Endothelial cell of umbilical vein (primary cell): ENCODE data around the gene ROBO2. TPM values are rescaled to one million over a fixed set of nuclear protein-coding genes. Genes with fewer than 3 reads are reported as not detected.

Experiments used
- BruUV-seq: library from RNA; stranded (reverse); fragments of 400-500 nt; replicated peaks from 2 replicates; lab custom pipeline; 2021; lab: Mats Ljungman, UMichigan
- CTCF ChIA-PET: fragments of 300-600, 350-600 bp; sonication (Branson Sonifier 250); formaldehyde crosslinking; loops from one replicate; lab custom pipeline; 2021; ENCODE audit warnings: antibody characterized with exemption, inconsistent platforms; lab: Charles Lee
- POLR2A ChIA-PET: fragments of 300-600, 350-600 bp; sonication (Branson Sonifier 250); formaldehyde crosslinking; loops from one replicate; lab custom pipeline; 2021; ENCODE audit warnings: antibody characterized with exemption, inconsistent platforms; lab: Charles Lee
- DNase-seq: peaks from one replicate; pipeline ENCODE4 v3.0.0-alpha.2; 2011; ENCODE audit warnings: low read depth, low spot score
- FAIRE-seq: peaks from 2 replicates; lab custom pipeline; 2011; peaks lifted over from hg19 to GRCh38; lab: Jason Lieb, UNC
- H2AFZ ChIP-seq: 2 replicates; pipeline ENCODE4 v1.6.0; 2012; ENCODE audit warnings: low read depth, low read length, control low read depth, inconsistent platforms
- H3K27ac ChIP-seq: 2 replicates; pipeline ENCODE4 v1.5.1; 2011; ENCODE audit warnings: low read depth, mild to moderate bottlenecking, control low read depth, low read length, moderate library complexity; ENCODE audit not compliant: insufficient read depth
- H3K27me3 ChIP-seq, 2 experiments: 2 replicates each; pipeline versions ENCODE4 v1.6.0 to v1.6.1; 2011; ENCODE audit warnings: low read length in 2 of 2, mixed read lengths in 1 of 2; ENCODE audit not compliant: control insufficient read depth in 2 of 2, insufficient read depth in 2 of 2
- H3K36me3 ChIP-seq, 2 experiments: 2 replicates in 1 of 2; 3 replicates in 1 of 2; pipeline ENCODE4 v1.5.1; 2011; ENCODE audit warnings: low read length in 2 of 2, mild to moderate bottlenecking in 1 of 2, moderate library complexity in 1 of 2; ENCODE audit not compliant: control insufficient read depth in 2 of 2, insufficient read depth in 2 of 2; ENCODE audit errors: extremely low read depth in 1 of 2
- H3K4me1 ChIP-seq: 3 replicates; pipeline ENCODE4 v1.5.1; 2011; ENCODE audit warnings: mild to moderate bottlenecking, low read length; ENCODE audit not compliant: control insufficient read depth, insufficient read depth; ENCODE audit errors: extremely low read depth
- H3K4me2 ChIP-seq: 2 replicates; pipeline ENCODE4 v1.6.1; 2011; ENCODE audit warnings: low read length, control low read depth, mixed read lengths; ENCODE audit not compliant: insufficient read depth
- H3K4me3 ChIP-seq, 3 experiments: fragments of 200-600 bp in 1 of 3; sonication (generic), shearing (Covaris generic) in 1 of 3; replicated peaks in 1 of 3; 2 replicates each; pipeline ENCODE4 v1.5.1; 2011 to 2016; ENCODE audit warnings: control low read depth in 3 of 3, low read length in 3 of 3, mild to moderate bottlenecking in 2 of 3, inconsistent platforms in 1 of 3, low read depth in 1 of 3, moderate library complexity in 1 of 3; ENCODE audit not compliant: insufficient read depth in 1 of 3
- H3K79me2 ChIP-seq: 2 replicates; pipeline ENCODE4 v1.6.0; 2012; ENCODE audit warnings: low read length, inconsistent platforms; ENCODE audit not compliant: control insufficient read depth, insufficient read depth
- H3K9ac ChIP-seq: replicated peaks from 2 replicates; pipeline ENCODE3; 2011; ENCODE audit warnings: low read length, control low read depth; ENCODE audit not compliant: insufficient read depth; ENCODE audit errors: extremely low read depth
- H3K9me1 ChIP-seq: replicated peaks from 3 replicates; pipeline ENCODE4 v1.6.0; 2011; ENCODE audit warnings: mild to moderate bottlenecking, low read length; ENCODE audit not compliant: control insufficient read depth, insufficient read depth; ENCODE audit errors: extremely low read depth
- H3K9me3 ChIP-seq: replicated peaks from 2 replicates; pipeline ENCODE4 v1.5.1; 2012; ENCODE audit warnings: low read length, inconsistent platforms; ENCODE audit not compliant: control insufficient read depth, insufficient read depth
- H4K20me1 ChIP-seq: replicated peaks from 2 replicates; pipeline ENCODE3; 2011; ENCODE audit warnings: mild to moderate bottlenecking, low read length; ENCODE audit not compliant: control insufficient read depth, insufficient read depth; ENCODE audit errors: extremely low read depth
- CTCF ChIP-seq, 2 donors: IDR thresholded peaks; 1 replicate in 1 of 2; 2 replicates in 1 of 2; pipeline ENCODE4 v1.5.1; 2011; ENCODE audit warnings: low read length in 2 of 2, mild to moderate bottlenecking in 2 of 2, moderate library complexity in 2 of 2, control low read depth in 1 of 2, inconsistent platforms in 1 of 2, low read depth in 1 of 2; ENCODE audit not compliant: insufficient read depth in 1 of 2; ENCODE audit errors: extremely low read depth in 1 of 2
- EZH2 ChIP-seq: IDR thresholded peaks from 2 replicates; pipeline ENCODE4 v1.6.1; 2012; ENCODE audit warnings: borderline replicate concordance, low read depth, mild to moderate bottlenecking, moderate library complexity, low read length, inconsistent platforms; ENCODE audit not compliant: severe bottlenecking
- FOS ChIP-seq: IDR thresholded peaks from 2 replicates; pipeline ENCODE4 v1.6.1; 2011; ENCODE audit warnings: mild to moderate bottlenecking, low read length, moderate library complexity, borderline replicate concordance; ENCODE audit not compliant: insufficient read depth
- GATA2 ChIP-seq: IDR thresholded peaks from 2 replicates; pipeline ENCODE4 v1.7.0; 2011; ENCODE audit warnings: low read depth, mild to moderate bottlenecking, moderate library complexity, mixed read lengths, low read length; ENCODE audit not compliant: insufficient read length, insufficient read depth
- JUN ChIP-seq: IDR thresholded peaks from 2 replicates; pipeline ENCODE4 v1.6.1; 2011; ENCODE audit warnings: borderline replicate concordance, low read depth; ENCODE audit not compliant: insufficient read length, insufficient read depth
- MAX ChIP-seq: IDR thresholded peaks from 2 replicates; pipeline ENCODE4 v1.6.1; 2011; ENCODE audit not compliant: insufficient read depth, insufficient read length
- MYC ChIP-seq: IDR thresholded peaks from one replicate; pipeline ENCODE4 v1.6.1; 2011; ENCODE audit warnings: mild to moderate bottlenecking, low read depth, low read length
- POLR2A ChIP-seq: IDR thresholded peaks from 2 replicates; pipeline ENCODE4 v1.6.1; 2012; ENCODE audit warnings: low read depth, mild to moderate bottlenecking, control low read depth, low read length
- POLR2AphosphoS5 ChIP-seq: IDR thresholded peaks from 2 replicates; pipeline ENCODE4 v1.6.1; 2012; ENCODE audit warnings: low read depth, mild to moderate bottlenecking, control low read depth, low read length, moderate library complexity; ENCODE audit not compliant: insufficient read depth
- dilution Hi-C: fragments of 300-500 bp; cut with MboI; formaldehyde crosslinking; loops from one replicate; pipeline ENCODE4 v1.15.0; 2019; ENCODE audit warnings: low sequenced_read_pairs; ENCODE audit not compliant: extremely low pct_ligation_motif_present
- intact Hi-C: fragments of 100-400 bp; cut with micrococcal nuclease; formaldehyde crosslinking; loops from one replicate; pipeline ENCODE4 v1.10.0; 2022
- polyA plus RNA-seq, 4 experiments: library from polyadenylated mRNA; depleted of rRNA in 3 of 4; stranded (reverse) in 3 of 4; unstranded in 1 of 4; fragments of >200 nt; gene quantifications; 2 replicates each; pipeline versions ENCODE4 v1.2.1 to v1.2.3, GENCODE V29; 2011 to 2012; ENCODE audit warnings: missing spikeins in 1 of 4
- total RNA-seq: library from RNA; stranded (reverse); gene quantifications from 2 replicates; pipeline ENCODE4 v1.2.3, GENCODE V29; 2021

The ROBO2 gene
- total and polyA plus RNA-seq, 2 donors (not counting 3 experiments of a cell fraction or from before 2014, with no cell fraction given) = not detected

GRCh38 chr3:77071364-77071763 is 31.5 kb downstream of the ROBO2 start:
- Histone ChIP-seq H3K27me3 (no peaks in the 10 kb centered on the region), H3K4me2 (no peak overlapping the region), H3K9ac (no peak overlapping the region), H2AFZ (no peak overlapping the region), H4K20me1 (no peaks in the 10 kb centered on the region), H3K4me3 (no peak overlapping the region), H3K4me1 (no peaks in the 10 kb centered on the region), H3K9me1 (no peaks in the 10 kb centered on the region), H3K9me3 (no peaks in the 10 kb centered on the region), H3K79me2 (no peaks in the 10 kb centered on the region), H3K36me3 (no peaks in the 10 kb centered on the region), H3K27ac (no peak overlapping the region)
- TF ChIP-seq POLR2A (no peak), GATA2 (no peak), MYC (no peak), FOS (no peak)
- intact Hi-C loops (no loop called here), dilution Hi-C loops (no loop called here)
- FAIRE-seq = no peak
- BruUV-seq = no TSS peak
- DNase-seq = no peak
- CTCF ChIA-PET = no interaction called here
- POLR2A ChIA-PET = no interaction called here

DNA sequence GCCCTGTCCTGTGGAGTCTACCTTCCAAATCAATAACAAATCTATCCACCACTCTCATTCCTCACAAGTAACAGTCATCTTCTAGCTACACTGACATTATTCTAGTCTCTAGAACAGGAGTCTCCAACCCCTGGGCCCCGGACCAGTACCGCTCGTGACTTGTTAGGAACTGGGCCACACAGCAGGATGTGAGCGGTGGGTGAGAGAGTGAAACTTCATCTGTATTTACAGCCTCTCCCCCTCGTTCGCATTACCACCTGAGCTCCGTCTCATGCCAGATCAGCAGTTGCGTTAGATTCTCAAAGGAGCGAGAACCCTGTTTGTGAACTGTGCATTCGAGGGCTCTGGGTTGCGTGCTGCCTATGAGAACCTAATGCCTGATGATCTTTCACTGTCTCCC is 31.9 kb downstream of the ROBO2 start:
- Histone ChIP-seq H3K4me2 (no peak overlapping the region), H4K20me1 (no peaks in the 10 kb centered on the region), H3K4me3 (no peak overlapping the region), H3K4me1 (no peaks in the 10 kb centered on the region), H3K9me3 (no peaks in the 10 kb centered on the region), H3K9ac (no peak overlapping the region), H3K27me3 (no peaks in the 10 kb centered on the region), H2AFZ (no peak overlapping the region), H3K79me2 (no peaks in the 10 kb centered on the region), H3K27ac (no peak overlapping the region), H3K9me1 (no peaks in the 10 kb centered on the region), H3K36me3 (no peaks in the 10 kb centered on the region)
- intact Hi-C loops = no loop called here
- ChIA-PET CTCF (no interaction called here), POLR2A (no interaction called here)
- no TSS peak for BruUV-seq
- no peak for FAIRE-seq
- DNase-seq = no peak
- TF ChIP-seq CTCF (IDR thresholded peaks at IDR 0.05; ENCODE audit: extremely low read depth in 1 of 2, insufficient read depth in 1 of 2, low read depth in 1 of 2, low read length in 2 of 2) (no peak), MAX (no peak), JUN (no peak), FOS (no peak), MYC (no peak), GATA2 (no peak), EZH2 (no peak), POLR2A (no peak), POLR2AphosphoS5 (no peak)
- dilution Hi-C loops = no loop called here
